Cerebellar cortex (tissue), 1 donor: ENCODE data around the gene EML6.
"Not testable (repeated sequence)": the region's sequence is repeated elsewhere in the genome, so short reads cannot be mapped to it uniquely, and the experiment has no call there.

Source experiments
- DNase-seq: peaks from one replicate; pipeline ENCODE4 v3.0.0-alpha.2; 2015; ENCODE audit warnings: low spot score

EML6 gene

GRCh38 chr2:54723131-54723995, at the start of gene EML6:
Gene EML6, plus strand, starts transcription at chr2:54723662. Its CDS starts 1,400 bp downstream, at chr2:54725062.
- peak; percentile 99 for DNase-seq

- DNase-seq: no peak
These were observed 48.2 kb upstream of the EML6 start for GRCh38 chr2:54675281-54675680.

GRCh38 chr2:54675738-54676137, 47.7 kb upstream of the EML6 start:
- DNase-seq: peak; percentile 47

GRCh38 chr2:54676656-54677055, 46.8 kb upstream of the EML6 start:
- no peak for DNase-seq

GRCh38 chr2:54677476-54678265, 45.8 kb upstream of the EML6 start:
- DNase-seq: no peak

- DNase-seq: no peak
These were observed 44.7 kb upstream of the EML6 start for GRCh38 chr2:54678719-54679118.

GRCh38 chr2:54680397-54681041, 42.9 kb upstream of the EML6 start:
- DNase-seq: peak; percentile 26

- no peak for DNase-seq
These were observed 42.0 kb upstream of the EML6 start for GRCh38 chr2:54681416-54681815.

GRCh38 chr2:54683596-54683995, 39.9 kb upstream of the EML6 start:
- DNase-seq: no peak

- no peak for DNase-seq
These were observed 38.1 kb upstream of the EML6 start for GRCh38 chr2:54685263-54685775.

- DNase-seq: no peak
These were observed 35.8 kb upstream of the EML6 start for GRCh38 chr2:54687595-54688152.

GRCh38 chr2:54691445-54692135, 31.9 kb upstream of the EML6 start:
- DNase-seq: no peak

GRCh38 chr2:54692556-54692955, 30.9 kb upstream of the EML6 start:
- no peak for DNase-seq

GRCh38 chr2:54695378-54695777, 28.1 kb upstream of the EML6 start:
- no peak for DNase-seq

- DNase-seq: no peak
These were observed 25.5 kb upstream of the EML6 start for GRCh38 chr2:54697934-54698333.

GRCh38 chr2:54698926-54699325, 24.5 kb upstream of the EML6 start:
- DNase-seq: not testable (repeated sequence)

- no peak for DNase-seq
These were observed 23.8 kb upstream of the EML6 start for GRCh38 chr2:54699665-54700064.

- no peak for DNase-seq
These were observed 22.4 kb upstream of the EML6 start for GRCh38 chr2:54701029-54701428.

- DNase-seq: no peak
These were observed 19.2 kb upstream of the EML6 start for GRCh38 chr2:54704238-54704637.

- DNase-seq: peak; percentile 85
These were observed 18.5 kb upstream of the EML6 start for GRCh38 chr2:54704688-54705605.
